ENCODE data around the gene GIMAP4.

GIMAP4 gene

DNA sequence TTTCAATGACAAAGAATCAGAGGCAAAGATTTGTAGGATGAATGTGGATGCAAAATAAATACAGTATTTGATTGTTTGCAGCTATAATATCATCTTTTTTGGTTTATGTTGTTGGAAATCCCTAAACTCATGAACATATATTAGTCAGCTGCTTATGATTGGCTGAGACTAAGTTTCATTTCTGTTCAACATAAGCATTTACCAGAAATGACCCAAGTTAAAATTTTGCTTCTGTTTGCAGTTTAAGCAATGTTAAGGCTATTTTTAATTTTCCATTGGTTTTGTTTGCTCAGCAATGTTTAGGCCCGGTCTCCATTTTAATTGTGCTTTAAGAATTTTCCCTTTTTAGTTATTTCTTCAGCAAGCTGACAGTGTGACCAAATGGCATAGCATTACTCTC lies 43.0 kb downstream of the GIMAP4 start:
- ATAC-seq = no peak
- TF ChIP-seq TCF4 (CRISPR knock-in tag; IDR thresholded peaks at IDR 0.05; ENCODE audit: borderline replicate concordance) (no peak), ARNTL (CRISPR knock-in tag; IDR thresholded peaks at IDR 0.05; ENCODE audit: borderline replicate concordance, low read depth) (no peak), ZNF565 (CRISPR knock-in tag; conservative IDR thresholded peaks at IDR 0.05; ENCODE audit: low read depth) (no peak), ESRRG (CRISPR knock-in tag; IDR thresholded peaks at IDR 0.05) (no peak), RARB (CRISPR knock-in tag; IDR thresholded peaks at IDR 0.05) (no peak), ZNF8 (CRISPR knock-in tag; IDR thresholded peaks at IDR 0.05) (no peak)
- TF ChIP-seq, protein P1, sequence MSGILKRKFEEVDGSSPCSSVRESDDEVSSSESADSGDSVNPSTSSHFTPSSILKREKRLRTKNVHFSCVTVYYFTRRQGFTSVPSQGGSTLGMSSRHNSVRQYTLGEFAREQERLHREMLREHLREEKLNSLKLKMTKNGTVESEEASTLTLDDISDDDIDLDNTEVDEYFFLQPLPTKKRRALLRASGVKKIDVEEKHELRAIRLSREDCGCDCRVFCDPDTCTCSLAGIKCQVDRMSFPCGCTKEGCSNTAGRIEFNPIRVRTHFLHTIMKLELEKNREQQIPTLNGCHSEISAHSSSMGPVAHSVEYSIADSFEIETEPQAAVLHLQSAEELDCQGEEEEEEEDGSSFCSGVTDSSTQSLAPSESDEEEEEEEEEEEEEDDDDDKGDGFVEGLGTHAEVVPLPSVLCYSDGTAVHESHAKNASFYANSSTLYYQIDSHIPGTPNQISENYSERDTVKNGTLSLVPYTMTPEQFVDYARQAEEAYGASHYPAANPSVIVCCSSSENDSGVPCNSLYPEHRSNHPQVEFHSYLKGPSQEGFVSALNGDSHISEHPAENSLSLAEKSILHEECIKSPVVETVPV (CRISPR knock-in tag; IDR thresholded peaks at IDR 0.05) = no peak
- TF ChIP-seq, protein P2, sequence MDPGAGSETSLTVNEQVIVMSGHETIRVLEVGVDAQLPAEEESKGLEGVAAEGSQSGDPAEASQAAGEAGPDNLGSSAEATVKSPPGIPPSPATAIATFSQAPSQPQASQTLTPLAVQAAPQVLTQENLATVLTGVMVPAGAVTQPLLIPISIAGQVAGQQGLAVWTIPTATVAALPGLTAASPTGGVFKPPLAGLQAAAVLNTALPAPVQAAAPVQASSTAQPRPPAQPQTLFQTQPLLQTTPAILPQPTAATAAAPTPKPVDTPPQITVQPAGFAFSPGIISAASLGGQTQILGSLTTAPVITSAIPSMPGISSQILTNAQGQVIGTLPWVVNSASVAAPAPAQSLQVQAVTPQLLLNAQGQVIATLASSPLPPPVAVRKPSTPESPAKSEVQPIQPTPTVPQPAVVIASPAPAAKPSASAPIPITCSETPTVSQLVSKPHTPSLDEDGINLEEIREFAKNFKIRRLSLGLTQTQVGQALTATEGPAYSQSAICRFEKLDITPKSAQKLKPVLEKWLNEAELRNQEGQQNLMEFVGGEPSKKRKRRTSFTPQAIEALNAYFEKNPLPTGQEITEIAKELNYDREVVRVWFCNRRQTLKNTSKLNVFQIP (CRISPR knock-in tag; IDR thresholded peaks at IDR 0.05; ENCODE audit: borderline replicate concordance, low read depth) = no peak

DNA sequence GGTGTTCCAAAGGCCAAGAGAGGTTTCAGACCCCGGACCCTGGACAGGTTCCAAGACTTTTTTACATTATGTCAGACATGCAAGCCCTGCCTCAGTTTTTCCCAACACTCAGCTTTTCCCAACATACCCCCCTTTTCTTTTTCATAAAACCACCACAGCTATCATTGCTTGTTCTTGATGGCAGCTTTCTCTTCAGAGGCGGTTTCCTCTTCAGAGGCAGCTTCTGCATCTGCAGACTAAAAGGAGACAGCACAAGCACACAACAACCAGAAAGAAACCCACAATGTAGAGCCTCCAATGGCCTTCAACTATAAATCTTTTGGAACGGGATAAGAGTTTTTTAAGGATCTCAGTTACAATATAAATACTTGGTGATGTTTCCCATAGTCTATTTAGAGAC lies 45.7 kb downstream of the GIMAP4 start:
- TF ChIP-seq PATZ1 (CRISPR knock-in tag; IDR thresholded peaks at IDR 0.05; ENCODE audit: borderline replicate concordance) (no peak), ZC3H10 (CRISPR knock-in tag; IDR thresholded peaks at IDR 0.05) (no peak), BACH2 (CRISPR knock-in tag; IDR thresholded peaks at IDR 0.05; ENCODE audit: borderline replicate concordance) (no peak)
- TF ChIP-seq, protein P1 (CRISPR knock-in tag; IDR thresholded peaks at IDR 0.05) = no peak
- TF ChIP-seq, protein P2 (CRISPR knock-in tag; IDR thresholded peaks at IDR 0.05; ENCODE audit: borderline replicate concordance, low read depth) = no peak
- TF ChIP-seq, protein P3, sequence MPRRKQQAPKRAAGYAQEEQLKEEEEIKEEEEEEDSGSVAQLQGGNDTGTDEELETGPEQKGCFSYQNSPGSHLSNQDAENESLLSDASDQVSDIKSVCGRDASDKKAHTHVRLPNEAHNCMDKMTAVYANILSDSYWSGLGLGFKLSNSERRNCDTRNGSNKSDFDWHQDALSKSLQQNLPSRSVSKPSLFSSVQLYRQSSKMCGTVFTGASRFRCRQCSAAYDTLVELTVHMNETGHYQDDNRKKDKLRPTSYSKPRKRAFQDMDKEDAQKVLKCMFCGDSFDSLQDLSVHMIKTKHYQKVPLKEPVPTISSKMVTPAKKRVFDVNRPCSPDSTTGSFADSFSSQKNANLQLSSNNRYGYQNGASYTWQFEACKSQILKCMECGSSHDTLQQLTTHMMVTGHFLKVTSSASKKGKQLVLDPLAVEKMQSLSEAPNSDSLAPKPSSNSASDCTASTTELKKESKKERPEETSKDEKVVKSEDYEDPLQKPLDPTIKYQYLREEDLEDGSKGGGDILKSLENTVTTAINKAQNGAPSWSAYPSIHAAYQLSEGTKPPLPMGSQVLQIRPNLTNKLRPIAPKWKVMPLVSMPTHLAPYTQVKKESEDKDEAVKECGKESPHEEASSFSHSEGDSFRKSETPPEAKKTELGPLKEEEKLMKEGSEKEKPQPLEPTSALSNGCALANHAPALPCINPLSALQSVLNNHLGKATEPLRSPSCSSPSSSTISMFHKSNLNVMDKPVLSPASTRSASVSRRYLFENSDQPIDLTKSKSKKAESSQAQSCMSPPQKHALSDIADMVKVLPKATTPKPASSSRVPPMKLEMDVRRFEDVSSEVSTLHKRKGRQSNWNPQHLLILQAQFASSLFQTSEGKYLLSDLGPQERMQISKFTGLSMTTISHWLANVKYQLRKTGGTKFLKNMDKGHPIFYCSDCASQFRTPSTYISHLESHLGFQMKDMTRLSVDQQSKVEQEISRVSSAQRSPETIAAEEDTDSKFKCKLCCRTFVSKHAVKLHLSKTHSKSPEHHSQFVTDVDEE (CRISPR knock-in tag; IDR thresholded peaks at IDR 0.05) = no peak
- no peak for ATAC-seq

GRCh38 chr7:150613880-150614279 lies 46.7 kb downstream of the GIMAP4 start:
- no peak for ATAC-seq
- TF ChIP-seq, protein P3 (CRISPR knock-in tag; IDR thresholded peaks at IDR 0.05) = no peak
- no peak for TF ChIP-seq CREB5 (CRISPR knock-in tag; IDR thresholded peaks at IDR 0.05; ENCODE audit: low read depth)
- TF ChIP-seq CSDC2 (CRISPR knock-in tag; IDR thresholded peaks at IDR 0.05) = no peak
- TF ChIP-seq GLIS3 (CRISPR knock-in tag; IDR thresholded peaks at IDR 0.05) = no peak
- no peak for TF ChIP-seq ZFP30 (CRISPR knock-in tag; IDR thresholded peaks at IDR 0.05)
- no peak for TF ChIP-seq OSR1 (CRISPR knock-in tag; IDR thresholded peaks at IDR 0.05)
- no peak for TF ChIP-seq PATZ1 (CRISPR knock-in tag; IDR thresholded peaks at IDR 0.05; ENCODE audit: borderline replicate concordance)
- no peak for TF ChIP-seq RARB (CRISPR knock-in tag; IDR thresholded peaks at IDR 0.05)
- TF ChIP-seq, protein P1 (CRISPR knock-in tag; IDR thresholded peaks at IDR 0.05) = no peak
- TF ChIP-seq ESRRG (CRISPR knock-in tag; IDR thresholded peaks at IDR 0.05) = no peak
- no peak for TF ChIP-seq ZNF8 (CRISPR knock-in tag; IDR thresholded peaks at IDR 0.05)
